Activated CD4-positive, alpha-beta T cell treated with anti-CD3 and anti-CD28 coated beads, Interleukin-2, amount 10 ng/mL, durations not matched to agents 24 days and 14 days (primary cell): ENCODE data around the gene NEK7. TPM values are rescaled to one million over a fixed set of nuclear protein-coding genes. Genes with fewer than 3 reads are reported as not detected.
A peak's percentile ranks its signal among the peaks of the same experiment; 100 is the strongest.
"Not testable (repeated sequence)": the region's sequence is repeated elsewhere in the genome, so short reads cannot be mapped to it uniquely, and the experiment has no call there.

Experiments used
- DNase-seq: peaks from one replicate; pipeline ENCODE4 v3.0.0; 2022
- H3K27ac Mint-ChIP-seq: one replicate; pipeline ENCODE4 v1.8.0; 2022; ENCODE audit warnings: mild to moderate bottlenecking, mixed read lengths
- H3K27me3 Mint-ChIP-seq: one replicate; pipeline ENCODE4 v1.8.0; 2022; ENCODE audit warnings: mixed read lengths
- H3K36me3 Mint-ChIP-seq: one replicate; pipeline ENCODE4 v1.8.0; 2022; ENCODE audit warnings: low read depth, mild to moderate bottlenecking, mixed read lengths
- H3K4me1 Mint-ChIP-seq: one replicate; pipeline ENCODE4 v1.8.0; 2021; ENCODE audit warnings: mixed read lengths
- H3K4me3 Mint-ChIP-seq: one replicate; pipeline ENCODE4 v1.8.0; 2022; ENCODE audit warnings: mild to moderate bottlenecking, moderate library complexity, mixed read lengths
- H3K9me3 Mint-ChIP-seq: one replicate; pipeline ENCODE4 v1.8.0; 2021; ENCODE audit warnings: mixed read lengths
- intact Hi-C: fragments of 100-400 bp; cut with micrococcal nuclease; formaldehyde crosslinking; loops from one replicate; pipeline ENCODE4 v1.15.1; 2023
- total RNA-seq: library from RNA; stranded (reverse); gene quantifications from 2 replicates; pipeline ENCODE4 v1.2.3, GENCODE V29; 2022

Gene NEK7
- total RNA-seq, 1 donor from 2014 or later: 61.4 TPM

DNA sequence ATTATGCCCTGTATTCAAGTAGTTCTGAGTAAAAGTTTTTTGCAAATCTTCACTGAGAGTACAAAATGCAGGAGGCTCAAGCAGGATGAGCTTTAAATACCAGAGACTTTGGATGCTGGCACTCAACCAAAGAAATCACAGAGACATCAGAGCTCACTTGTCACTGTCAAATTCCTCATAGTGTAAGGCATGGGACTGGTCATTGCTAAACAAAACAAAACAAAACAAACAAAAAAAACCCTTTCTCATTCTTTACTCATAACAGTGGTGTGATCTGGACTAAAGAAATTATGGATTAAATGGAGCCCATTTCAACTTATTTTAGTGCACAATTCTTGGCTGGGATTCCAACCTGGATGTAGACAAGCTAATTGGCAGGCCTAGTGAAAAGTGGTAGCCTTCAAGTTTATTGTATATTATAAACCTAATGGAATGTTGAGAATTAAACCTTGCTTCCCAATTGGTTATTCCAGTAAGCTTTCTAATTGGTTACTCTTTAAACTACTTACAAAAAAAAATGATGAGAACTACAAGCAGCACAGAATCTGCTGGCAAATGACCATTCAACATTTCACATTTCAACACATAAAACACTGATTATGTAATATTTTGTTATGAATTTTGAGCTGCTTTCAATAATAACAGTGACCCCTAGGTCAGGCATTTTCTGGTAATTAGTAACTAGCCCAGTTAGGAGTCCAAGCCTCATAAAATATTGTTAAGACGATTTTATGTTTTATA is 30.6 kb upstream of the NEK7 start:
- intact Hi-C loops: no loop called here
- H3K36me3 Mint-ChIP-seq: no peaks in the 10 kb centered on the region
- no peaks in the 10 kb centered on the region for H3K9me3 Mint-ChIP-seq
- no peak overlapping the region for H3K4me3 Mint-ChIP-seq
- no peak for DNase-seq
- no peak overlapping the region for H3K27ac Mint-ChIP-seq
- peaks cover 3% of the 10 kb centered on the region for H3K27me3 Mint-ChIP-seq
- H3K4me1 Mint-ChIP-seq: peaks cover 5% of the 10 kb centered on the region

- Mint-ChIP-seq H3K27ac (no peak overlapping the region), H3K4me1 (peaks cover 10% of the 10 kb centered on the region), H3K36me3 (no peaks in the 10 kb centered on the region), H3K9me3 (peaks cover under 1% of the 10 kb centered on the region), H3K27me3 (peaks cover 3% of the 10 kb centered on the region), H3K4me3 (no peak overlapping the region)
- no peak for DNase-seq
- intact Hi-C loops: no loop called here
Observed at GRCh38 chr1:198128533-198128932, 28.3 kb upstream of the NEK7 start.

DNA sequence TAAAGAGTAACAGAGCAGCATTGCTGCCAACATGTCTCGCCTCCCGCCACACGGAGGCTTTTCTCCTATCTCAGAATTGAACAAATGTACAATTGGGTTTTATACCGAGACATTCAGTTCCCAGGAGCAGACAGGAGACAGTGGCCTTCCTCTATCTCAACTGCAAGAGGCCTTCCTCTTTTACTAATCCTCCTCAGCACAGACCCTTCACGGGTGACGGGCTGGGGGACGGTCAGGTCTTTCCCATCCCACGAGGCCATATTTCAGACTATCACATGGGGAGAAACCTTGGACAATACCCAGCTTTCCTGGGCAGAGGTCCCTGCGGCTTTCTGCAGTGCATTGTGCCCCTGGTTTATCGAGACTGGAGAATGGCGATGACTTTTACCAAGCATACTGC is 26.7 kb upstream of the NEK7 start:
- intact Hi-C loops, H3K27me3 Mint-ChIP-seq: not testable (repeated sequence)

DNA sequence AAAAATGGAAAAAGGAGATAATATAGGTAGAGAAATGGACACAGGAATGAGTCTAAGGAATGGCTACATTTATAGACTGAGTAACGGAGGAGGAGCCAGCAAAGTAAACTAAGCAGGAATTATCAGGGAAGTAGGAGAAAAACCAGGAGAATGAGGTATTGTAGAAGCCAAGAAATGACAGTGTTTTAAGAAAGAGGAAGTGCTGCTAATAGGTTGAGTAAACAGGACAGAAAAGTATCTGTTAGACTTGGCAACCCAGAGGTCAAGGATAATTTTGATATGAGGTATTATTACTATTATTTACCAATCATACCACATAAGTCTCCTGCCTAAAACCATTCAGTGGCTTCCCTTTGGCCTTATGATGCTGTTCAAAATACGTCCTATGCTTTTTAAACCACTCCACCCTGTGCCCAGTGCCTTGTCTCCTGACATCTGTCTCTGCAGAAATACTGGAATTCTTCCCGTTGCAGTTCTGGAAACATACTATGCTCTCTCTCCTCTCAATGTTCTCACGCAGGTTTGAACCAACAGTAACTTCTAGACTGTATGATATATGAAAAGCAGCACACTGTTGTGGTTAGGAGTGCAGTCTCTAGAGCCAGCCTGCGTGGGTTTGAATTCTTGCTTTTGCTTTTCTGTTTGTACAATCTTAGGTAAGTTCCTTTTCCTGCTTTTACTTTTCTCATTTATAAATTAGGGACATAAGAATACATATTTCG is 24.6 kb upstream of the NEK7 start:
- H3K4me1 Mint-ChIP-seq: peaks cover 10% of the 10 kb centered on the region
- H3K27me3 Mint-ChIP-seq: no peaks in the 10 kb centered on the region
- no peak overlapping the region for H3K4me3 Mint-ChIP-seq
- no peak overlapping the region for H3K27ac Mint-ChIP-seq
- no peak for DNase-seq
- no peaks in the 10 kb centered on the region for H3K36me3 Mint-ChIP-seq
- H3K9me3 Mint-ChIP-seq: peaks cover 7% of the 10 kb centered on the region
- intact Hi-C loops: no loop called here

More for the DNA sequence above, 26.7 kb upstream of the NEK7 start:
- DNase-seq, H3K36me3 Mint-ChIP-seq, H3K9me3 Mint-ChIP-seq, H3K27ac Mint-ChIP-seq, H3K4me3 Mint-ChIP-seq: not testable (repeated sequence)
- H3K4me1 Mint-ChIP-seq: peaks cover 10% of the 10 kb centered on the region

DNA sequence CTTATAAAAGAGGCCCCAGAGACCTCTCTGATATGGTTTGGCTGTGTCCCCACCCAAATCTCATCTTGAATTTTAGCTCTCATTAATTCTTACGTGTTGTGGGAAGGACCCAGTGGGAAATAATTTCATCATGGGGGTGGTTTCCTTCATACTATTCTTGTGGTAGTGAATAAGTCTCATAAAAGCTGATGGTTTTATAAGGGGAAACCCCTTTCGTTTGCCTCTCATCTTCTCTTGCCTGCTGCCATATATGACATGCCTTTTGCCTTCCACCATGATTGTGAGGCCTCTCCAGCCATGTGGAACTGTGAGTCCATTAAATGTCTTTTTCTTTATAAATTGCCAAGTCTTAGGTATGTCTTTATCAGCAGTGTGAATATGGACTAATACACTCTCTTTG is 22.5 kb upstream of the NEK7 start:
- intact Hi-C loops: no loop called here
- Mint-ChIP-seq H3K27ac (no peak overlapping the region), H3K27me3 (peaks cover 5% of the 10 kb centered on the region), H3K36me3 (no peaks in the 10 kb centered on the region), H3K9me3 (peaks cover 15% of the 10 kb centered on the region), H3K4me3 (no peak overlapping the region), H3K4me1 (peaks cover 5% of the 10 kb centered on the region)
- DNase-seq: no peak

DNA sequence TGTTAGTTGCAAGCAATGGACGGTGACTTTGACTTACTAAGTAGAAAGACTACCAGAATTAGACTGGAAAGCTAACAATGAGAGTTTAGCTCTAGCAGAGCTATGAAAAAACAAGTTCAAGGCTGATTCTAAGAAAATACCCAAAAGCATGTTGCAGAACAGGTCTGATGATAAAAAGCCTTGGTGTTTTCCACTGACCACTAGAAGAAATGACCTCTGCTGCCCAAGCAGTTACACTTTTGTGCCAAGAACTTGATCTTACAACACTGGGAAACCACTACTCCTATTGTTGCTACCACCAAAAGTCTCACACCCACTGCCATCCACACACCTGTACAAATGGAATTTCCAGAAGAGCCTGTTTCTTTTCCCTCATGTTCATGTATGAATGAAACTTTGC is 21.4 kb upstream of the NEK7 start:
- intact Hi-C loops: no loop called here
- H3K27me3 Mint-ChIP-seq: peaks cover 10% of the 10 kb centered on the region
- peaks cover 5% of the 10 kb centered on the region for H3K4me1 Mint-ChIP-seq
- no peaks in the 10 kb centered on the region for H3K36me3 Mint-ChIP-seq
- DNase-seq: no peak
- H3K4me3 Mint-ChIP-seq: no peak overlapping the region
- H3K27ac Mint-ChIP-seq: no peak overlapping the region
- peaks cover 21% of the 10 kb centered on the region for H3K9me3 Mint-ChIP-seq

DNA sequence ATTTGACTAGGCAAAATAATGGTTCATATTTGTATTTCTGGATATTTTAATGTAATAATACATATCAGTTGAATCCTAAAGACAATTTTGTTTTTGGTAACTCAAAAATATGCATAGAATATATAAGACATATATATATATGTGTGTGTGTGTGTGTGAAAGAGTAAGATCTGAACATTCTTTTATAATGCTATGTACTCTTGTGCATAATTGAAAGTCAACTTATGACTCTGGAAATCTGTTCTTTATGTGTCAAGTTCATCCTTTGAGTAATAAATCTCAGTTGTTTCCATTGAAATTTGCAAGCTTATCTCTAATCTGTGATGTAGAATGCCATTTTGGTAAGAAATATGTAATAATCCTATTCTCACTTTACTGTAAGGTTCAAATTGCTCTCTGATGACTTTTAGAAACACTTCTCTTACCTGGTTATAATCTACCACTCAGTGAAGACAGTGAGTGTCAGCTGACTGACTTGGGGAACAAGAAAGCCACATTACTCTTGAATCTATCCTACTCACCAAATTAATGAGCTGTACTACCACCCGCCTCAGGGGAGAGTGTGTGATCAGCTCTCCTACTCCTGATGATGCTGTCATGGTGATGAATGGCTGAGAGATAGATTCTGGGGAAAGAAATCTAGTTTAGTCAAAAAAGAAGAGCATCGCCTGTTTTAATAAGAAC is 15.0 kb upstream of the NEK7 start:
- H3K4me3 Mint-ChIP-seq: no peak overlapping the region
- H3K9me3 Mint-ChIP-seq: peaks cover 19% of the 10 kb centered on the region
- DNase-seq: no peak
- peaks cover 4% of the 10 kb centered on the region for H3K4me1 Mint-ChIP-seq
- intact Hi-C loops: no loop called here
- no peak overlapping the region for H3K27ac Mint-ChIP-seq
- peaks cover 12% of the 10 kb centered on the region for H3K27me3 Mint-ChIP-seq
- no peaks in the 10 kb centered on the region for H3K36me3 Mint-ChIP-seq

GRCh38 chr1:198143797-198144196 is 13.0 kb upstream of the NEK7 start:
- peaks cover 4% of the 10 kb centered on the region for H3K4me1 Mint-ChIP-seq
- H3K4me3 Mint-ChIP-seq: peak overlapping the region; percentile 4
- H3K27ac Mint-ChIP-seq: no peak overlapping the region
- DNase-seq: peak; percentile 58
- no peaks in the 10 kb centered on the region for H3K36me3 Mint-ChIP-seq
- intact Hi-C loops: no loop called here
- peaks cover 13% of the 10 kb centered on the region for H3K9me3 Mint-ChIP-seq
- peaks cover 6% of the 10 kb centered on the region for H3K27me3 Mint-ChIP-seq

DNA sequence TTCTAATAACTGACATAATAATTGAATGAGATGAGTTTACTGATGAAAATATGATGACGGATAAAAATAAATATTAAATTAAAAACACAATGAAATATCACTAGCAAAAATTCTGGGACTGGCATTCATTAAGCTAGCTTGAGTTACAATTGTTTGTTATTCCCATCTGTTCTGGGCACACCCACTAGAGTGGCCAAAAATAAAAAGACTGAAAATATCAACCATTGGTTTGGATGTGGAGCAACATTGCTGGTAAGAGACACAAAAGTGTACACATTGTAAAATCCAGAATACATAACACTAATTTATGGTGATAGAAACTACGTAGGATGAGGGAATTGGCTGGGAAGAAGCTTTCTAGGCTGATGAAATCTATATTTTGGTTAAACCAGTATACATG is 9.6 kb upstream of the NEK7 start:
- intact Hi-C loops: no loop called here
- Mint-ChIP-seq H3K27ac (no peak overlapping the region), H3K36me3 (no peaks in the 10 kb centered on the region), H3K9me3 (peaks cover 3% of the 10 kb centered on the region), H3K4me1 (peaks cover 4% of the 10 kb centered on the region), H3K27me3 (no peaks in the 10 kb centered on the region), H3K4me3 (no peak overlapping the region)
- no peak for DNase-seq

DNA sequence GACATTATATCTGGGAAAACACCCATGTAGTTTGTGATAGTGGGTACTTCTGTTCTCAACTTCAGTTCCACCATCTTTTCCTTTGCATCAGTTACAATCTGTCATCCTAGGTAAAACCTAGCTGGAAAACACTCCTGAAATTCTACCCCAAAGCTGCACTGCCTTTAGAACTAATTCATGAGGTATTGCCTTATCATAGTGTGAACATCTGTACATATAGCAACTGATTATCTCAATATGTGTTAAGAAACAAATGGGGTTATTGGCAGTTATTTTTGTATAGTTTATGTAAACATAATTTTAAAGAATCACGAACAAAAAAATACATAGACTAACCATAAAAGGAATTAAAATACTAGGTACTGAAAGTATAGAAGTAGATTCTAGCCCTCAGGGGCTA is 6.4 kb upstream of the NEK7 start:
- intact Hi-C loops: no loop called here
- Mint-ChIP-seq H3K9me3 (peaks cover 3% of the 10 kb centered on the region), H3K4me1 (no peaks in the 10 kb centered on the region), H3K27me3 (no peaks in the 10 kb centered on the region), H3K27ac (no peak overlapping the region), H3K4me3 (no peak overlapping the region), H3K36me3 (no peaks in the 10 kb centered on the region)
- DNase-seq: no peak

DNA sequence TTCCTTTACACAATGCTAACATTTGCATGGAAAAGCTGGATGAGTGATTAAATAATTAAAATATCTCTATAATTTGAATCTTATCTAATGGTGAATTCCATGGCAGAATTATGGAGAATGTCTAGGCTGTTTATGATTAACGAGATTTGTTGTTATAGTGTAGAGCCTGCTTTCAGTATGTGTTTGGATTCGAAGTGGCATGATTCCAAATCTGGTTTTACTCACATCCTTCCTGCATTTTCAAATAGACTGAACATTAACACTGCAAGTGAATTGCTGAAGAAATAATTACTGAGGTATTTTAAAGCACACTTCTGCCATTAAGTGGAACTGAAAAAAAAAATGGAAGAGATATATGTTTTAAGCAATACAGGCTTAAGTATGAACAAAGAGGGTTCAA is 5.1 kb upstream of the NEK7 start:
- H3K4me1 Mint-ChIP-seq: peaks cover 3% of the 10 kb centered on the region
- intact Hi-C loops: no loop called here
- H3K4me3 Mint-ChIP-seq: no peak overlapping the region
- peaks cover 3% of the 10 kb centered on the region for H3K9me3 Mint-ChIP-seq
- H3K27me3 Mint-ChIP-seq: no peaks in the 10 kb centered on the region
- H3K27ac Mint-ChIP-seq: no peak overlapping the region
- DNase-seq: no peak
- no peaks in the 10 kb centered on the region for H3K36me3 Mint-ChIP-seq

- DNase-seq: no peak
- no peaks in the 10 kb centered on the region for H3K36me3 Mint-ChIP-seq
- no peak overlapping the region for H3K27ac Mint-ChIP-seq
- H3K4me1 Mint-ChIP-seq: peaks cover 6% of the 10 kb centered on the region
- H3K4me3 Mint-ChIP-seq: no peak overlapping the region
- intact Hi-C loops: no loop called here
- no peaks in the 10 kb centered on the region for H3K27me3 Mint-ChIP-seq
- H3K9me3 Mint-ChIP-seq: no peaks in the 10 kb centered on the region
Observed at GRCh38 chr1:198153103-198153502, 3.7 kb upstream of the NEK7 start.

GRCh38 chr1:198153804-198154203 is 3.0 kb upstream of the NEK7 start:
- H3K36me3 Mint-ChIP-seq: no peaks in the 10 kb centered on the region
- peaks cover 6% of the 10 kb centered on the region for H3K4me1 Mint-ChIP-seq
- intact Hi-C loops: no loop called here

DNA sequence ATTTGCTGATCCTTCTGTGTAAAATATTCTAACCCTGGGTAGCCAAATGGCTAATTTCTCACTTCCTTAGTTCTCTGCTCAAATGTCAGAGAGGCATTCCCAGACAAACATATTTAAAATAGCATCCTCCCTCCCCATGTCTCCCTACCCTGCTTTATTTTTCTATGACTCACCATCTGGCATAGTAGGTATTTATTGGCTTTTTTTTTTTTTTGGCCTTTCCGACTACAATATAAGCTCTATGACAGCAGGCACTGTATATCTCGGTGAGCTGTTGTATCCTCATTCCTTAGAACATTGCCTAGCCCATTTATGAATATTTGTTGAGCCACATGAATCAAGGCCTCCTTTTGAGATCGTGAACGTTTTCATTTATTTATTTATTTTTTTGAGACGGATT is 1.5 kb upstream of the NEK7 start:
- H3K27ac Mint-ChIP-seq: no peak overlapping the region
- H3K27me3 Mint-ChIP-seq: no peaks in the 10 kb centered on the region
- intact Hi-C loops: loop anchor here (5.0 kb wide), 7 partner anchors 197 to 1008 kb away; partner anchors contain the start of genes ASPM and DENND1B
- H3K4me3 Mint-ChIP-seq: no peak overlapping the region
- no peaks in the 10 kb centered on the region for H3K36me3 Mint-ChIP-seq
- no peaks in the 10 kb centered on the region for H3K9me3 Mint-ChIP-seq
- H3K4me1 Mint-ChIP-seq: peaks cover 9% of the 10 kb centered on the region
- DNase-seq: no peak

More at GRCh38 chr1:198153804-198154203, 3.0 kb upstream of the NEK7 start:
- H3K27ac Mint-ChIP-seq: no peak overlapping the region
- H3K9me3 Mint-ChIP-seq: no peaks in the 10 kb centered on the region
- DNase-seq: peak; percentile 51
- no peak overlapping the region for H3K4me3 Mint-ChIP-seq
- H3K27me3 Mint-ChIP-seq: no peaks in the 10 kb centered on the region
